ENCODE data around the gene SYT2.
"Not testable (repeated sequence)": the region's sequence is repeated elsewhere in the genome, so short reads cannot be mapped to it uniquely, and the experiment has no call there.

SYT2 gene

GRCh38 chr1:202710070-202711045, at the start of gene SYT2:
Gene SYT2 (minus strand): TSS chr1:202710454. CDS start chr1:202605772, 104,682 bp downstream.
- DNase-seq, result peak; percentile 22

- no peak for DNase-seq
These were observed 46.1 kb upstream of the SYT2 start for GRCh38 chr1:202756391-202756790.

- DNase-seq, result no peak
These were observed 44.0 kb upstream of the SYT2 start for GRCh38 chr1:202754293-202754692.

- DNase-seq, result no peak
These were observed 42.5 kb upstream of the SYT2 start for GRCh38 chr1:202752774-202753173.

- no peak for DNase-seq
These were observed 40.5 kb upstream of the SYT2 start for GRCh38 chr1:202750761-202751160.

GRCh38 chr1:202750024-202750423, 39.8 kb upstream of the SYT2 start:
- DNase-seq, result no peak

GRCh38 chr1:202745323-202745888, 35.2 kb upstream of the SYT2 start:
- DNase-seq, result no peak

GRCh38 chr1:202744770-202745169, 34.5 kb upstream of the SYT2 start:
- not testable (repeated sequence) for DNase-seq

- no peak for DNase-seq
These were observed 32.2 kb upstream of the SYT2 start for GRCh38 chr1:202742496-202742895.

- no peak for DNase-seq
These were observed 23.0 kb upstream of the SYT2 start for GRCh38 chr1:202733251-202733650.

GRCh38 chr1:202728951-202729350, 18.7 kb upstream of the SYT2 start:
- no peak for DNase-seq

GRCh38 chr1:202725526-202725925, 15.3 kb upstream of the SYT2 start:
- no peak for DNase-seq

- no peak for DNase-seq
These were observed 13.5 kb upstream of the SYT2 start for GRCh38 chr1:202723708-202724107.

GRCh38 chr1:202723046-202723445, 12.8 kb upstream of the SYT2 start:
- not testable (repeated sequence) for DNase-seq

- no peak for DNase-seq
These were observed 6.4 kb upstream of the SYT2 start for GRCh38 chr1:202716654-202717053.

- not testable (repeated sequence) for DNase-seq
These were observed 3.9 kb upstream of the SYT2 start for GRCh38 chr1:202714202-202714601.

GRCh38 chr1:202713110-202713509, 2.9 kb upstream of the SYT2 start:
- DNase-seq, result no peak

- DNase-seq, result no peak
These were observed 1.8 kb upstream of the SYT2 start for GRCh38 chr1:202711949-202712635.

GRCh38 chr1:202709276-202710041, 795 bp downstream of the SYT2 start:
- DNase-seq, result no peak

- DNase-seq, result no peak
These were observed 1.6 kb downstream of the SYT2 start for GRCh38 chr1:202708456-202709275.

GRCh38 chr1:202706851-202707250, 3.4 kb downstream of the SYT2 start:
- no peak for DNase-seq

- no peak for DNase-seq
These were observed 5.7 kb downstream of the SYT2 start for GRCh38 chr1:202704601-202705000.

Measured in activated naive CD4-positive, alpha-beta T cell treated with anti-CD3 and anti-CD28 coated beads, Interleukin-2, amount 50 U/mL, for 16 hours (primary cell).